NCI-H2029 treated with DMSO at 0.1 percent for 48 hours (cell line): ENCODE data around the gene NOP56.
A peak's percentile ranks its signal among the peaks of the same experiment; 100 is the strongest.
"Not testable (repeated sequence)": the region's sequence is repeated elsewhere in the genome, so short reads cannot be mapped to it uniquely, and the experiment has no call there.

Experiments used
- DNase-seq: peaks from one replicate; lab custom pipeline; 2025; lab: John Stamatoyannopoulos, UW

The NOP56 gene

DNA sequence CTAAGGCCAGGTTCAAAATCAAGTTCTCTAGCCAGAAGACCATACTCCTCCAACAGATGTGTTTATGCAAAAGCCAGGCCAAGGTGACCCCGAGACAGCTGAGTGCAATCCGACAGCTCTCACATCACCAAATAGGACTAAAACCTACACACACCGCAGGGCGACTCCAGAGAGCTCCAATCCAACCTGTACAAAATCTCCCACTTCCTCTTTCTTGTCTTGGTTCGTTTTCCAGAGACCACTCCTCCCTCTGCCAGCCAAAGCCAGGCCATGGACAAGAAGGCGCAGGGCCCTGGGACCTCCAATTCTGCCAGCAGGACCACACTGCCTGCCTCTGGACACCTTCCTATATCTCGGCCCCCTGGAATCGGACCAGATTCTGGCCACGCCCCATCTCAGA is 11.5 kb upstream of the NOP56 start:
- DNase-seq, result no peak

DNA sequence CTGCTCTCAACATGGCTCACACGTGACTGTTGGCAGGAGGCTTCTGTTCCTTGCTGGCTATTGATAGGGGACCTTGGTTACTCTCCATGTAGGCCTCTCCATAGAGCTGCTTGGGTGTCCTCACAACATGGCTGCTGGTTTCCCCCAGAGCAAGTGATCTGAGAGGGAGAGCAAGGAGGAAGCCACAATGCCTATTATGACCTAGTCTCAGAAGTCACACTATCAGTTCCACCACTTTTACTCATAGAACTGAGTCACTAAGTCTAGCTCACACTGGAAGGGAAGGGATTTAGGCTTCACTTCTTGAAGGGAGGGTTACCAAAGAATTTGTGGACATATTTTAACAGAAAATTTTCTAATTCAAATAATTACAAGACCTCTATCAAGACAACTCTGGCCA is 8.7 kb upstream of the NOP56 start:
- no peak for DNase-seq

DNA sequence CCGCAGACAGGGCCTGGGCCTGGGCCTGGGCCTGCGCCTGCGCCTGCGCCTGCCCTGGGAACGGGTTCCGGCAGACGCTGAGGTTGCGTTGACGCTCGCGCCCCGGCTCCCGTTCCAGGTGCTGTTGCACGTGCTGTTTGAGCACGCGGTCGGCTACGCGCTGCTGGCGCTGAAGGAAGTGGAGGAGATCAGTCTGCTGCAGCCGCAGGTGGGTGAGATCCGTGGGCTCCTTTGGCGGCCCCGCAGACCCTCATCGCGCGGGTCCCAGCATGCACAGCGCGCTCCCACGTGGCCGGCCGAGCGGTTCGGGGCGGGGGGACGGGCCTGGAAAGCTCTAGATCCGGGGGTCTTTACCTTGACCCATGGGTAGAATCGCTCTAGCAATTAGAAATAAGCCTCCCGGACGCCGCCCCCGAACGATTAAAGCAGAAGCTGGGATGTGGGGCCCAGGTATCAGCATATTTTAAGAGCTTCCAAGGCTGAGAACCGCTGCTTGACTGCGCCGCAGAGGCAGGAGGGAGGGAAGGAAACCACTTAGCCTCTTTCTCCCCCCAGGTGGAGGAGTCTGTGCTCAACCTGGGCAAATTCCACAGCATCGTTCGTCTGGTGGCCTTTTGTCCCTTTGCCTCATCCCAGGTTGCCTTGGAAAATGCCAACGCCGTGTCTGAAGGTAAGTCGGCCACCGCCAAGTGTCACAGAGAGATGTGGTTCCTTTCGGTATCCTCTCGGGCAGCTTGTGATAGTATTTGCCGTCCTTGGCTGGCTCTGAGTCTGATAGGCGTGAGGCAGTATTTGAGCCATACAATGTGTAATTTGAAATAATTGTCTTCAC is 508 bp downstream of the NOP56 start:
- no peak for DNase-seq

DNA sequence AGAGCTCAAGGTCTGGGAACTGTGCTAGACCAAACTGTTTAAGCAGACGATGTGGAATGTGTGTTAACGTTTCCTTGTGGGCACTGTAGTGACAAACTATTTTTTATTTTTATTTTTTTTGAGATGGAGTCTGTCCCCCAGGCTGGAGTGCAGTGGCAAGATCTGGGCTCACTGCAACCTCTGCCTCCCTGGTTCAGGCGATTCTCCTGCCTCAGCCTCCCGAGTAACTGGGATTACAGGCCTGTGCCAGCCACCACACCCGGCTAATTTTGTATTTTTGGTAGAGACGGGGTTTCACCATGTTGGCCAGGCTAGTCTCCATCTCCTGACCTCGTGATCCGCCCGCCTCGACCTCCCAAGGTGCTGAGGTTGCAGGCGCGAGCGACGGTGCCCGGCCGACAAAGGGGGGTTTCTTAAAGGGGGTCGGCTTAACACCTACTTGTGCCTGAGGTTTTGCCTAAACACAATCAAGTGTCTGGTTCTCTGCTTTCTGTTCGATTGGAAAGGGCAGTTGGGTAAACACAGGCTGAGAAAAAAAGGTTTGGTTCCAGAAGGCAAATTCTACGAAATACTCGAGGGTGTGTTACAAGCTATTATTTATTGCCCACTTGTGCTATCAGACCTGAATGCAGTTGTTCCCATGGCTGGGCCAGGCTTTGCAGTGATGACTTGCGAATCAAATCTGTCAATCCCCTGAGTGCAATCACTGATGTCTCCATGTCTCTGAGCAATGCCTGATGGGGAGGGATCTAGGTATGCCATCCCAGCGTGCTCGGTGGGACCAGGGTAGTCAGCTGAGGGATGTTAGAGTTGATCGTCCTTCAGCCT is 1.3 kb downstream of the NOP56 start:
- no peak for DNase-seq

DNA sequence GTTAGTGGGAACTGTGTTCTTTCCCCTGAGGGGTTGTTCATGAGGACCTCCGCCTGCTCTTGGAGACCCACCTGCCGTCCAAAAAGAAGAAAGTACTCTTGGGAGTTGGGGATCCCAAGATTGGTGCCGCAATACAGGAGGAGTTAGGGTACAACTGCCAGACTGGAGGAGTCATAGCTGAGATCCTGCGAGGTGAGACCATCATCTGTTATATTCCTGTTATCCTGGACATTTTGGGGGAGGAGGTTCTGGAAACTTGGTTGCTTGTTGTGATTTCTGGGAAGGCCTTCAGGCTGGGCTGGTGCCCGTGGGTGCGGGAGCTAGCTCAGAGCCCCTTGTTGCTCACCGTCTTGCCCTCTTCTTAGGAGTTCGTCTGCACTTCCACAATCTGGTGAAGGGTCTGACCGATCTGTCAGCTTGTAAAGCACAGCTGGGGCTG is 2.0 kb downstream of the NOP56 start:
- no peak for DNase-seq

DNA sequence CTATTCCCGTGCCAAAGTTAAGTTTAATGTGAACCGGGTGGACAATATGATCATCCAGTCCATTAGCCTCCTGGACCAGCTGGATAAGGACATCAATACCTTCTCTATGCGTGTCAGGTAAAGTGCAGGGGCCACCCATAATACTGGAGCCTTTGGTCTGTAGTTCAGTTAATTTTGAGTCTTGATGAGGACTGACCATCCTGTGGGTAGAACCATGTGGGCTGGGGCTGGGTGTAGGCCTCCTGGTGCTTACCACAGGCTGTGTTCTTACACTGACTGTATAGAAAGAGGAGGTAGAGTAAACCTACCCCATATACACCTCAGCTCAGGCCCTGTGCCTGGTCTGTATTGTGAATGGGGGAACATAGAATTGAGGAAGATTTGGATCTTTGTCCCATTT is 2.4 kb downstream of the NOP56 start:
- DNase-seq, result no peak

DNA sequence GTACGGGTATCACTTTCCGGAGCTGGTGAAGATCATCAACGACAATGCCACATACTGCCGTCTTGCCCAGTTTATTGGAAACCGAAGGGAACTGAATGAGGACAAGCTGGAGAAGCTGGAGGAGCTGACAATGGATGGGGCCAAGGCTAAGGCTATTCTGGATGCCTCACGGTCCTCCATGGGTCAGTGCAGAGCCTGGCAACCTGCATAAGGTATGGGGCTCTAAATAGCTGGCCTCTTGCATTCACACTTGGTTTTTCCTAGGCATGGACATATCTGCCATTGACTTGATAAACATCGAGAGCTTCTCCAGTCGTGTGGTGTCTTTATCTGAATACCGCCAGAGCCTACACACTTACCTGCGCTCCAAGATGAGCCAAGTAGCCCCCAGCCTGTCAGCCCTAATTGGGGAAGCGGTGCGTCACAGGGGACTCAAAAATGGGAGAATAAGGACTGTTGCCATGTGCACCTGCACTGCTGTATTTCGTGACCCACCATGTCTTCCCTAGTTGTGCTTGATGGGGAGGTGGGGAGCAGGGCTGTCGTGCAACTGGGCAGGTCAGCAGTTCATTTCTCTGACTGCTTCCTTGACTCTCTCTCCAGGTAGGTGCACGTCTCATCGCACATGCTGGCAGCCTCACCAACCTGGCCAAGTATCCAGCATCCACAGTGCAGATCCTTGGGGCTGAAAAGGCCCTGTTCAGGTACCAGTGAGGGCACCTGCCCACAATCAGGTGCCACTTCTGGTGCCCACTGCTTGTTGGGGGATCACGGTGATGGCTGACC is 3.1 kb downstream of the NOP56 start:
- DNase-seq, result no peak

DNA sequence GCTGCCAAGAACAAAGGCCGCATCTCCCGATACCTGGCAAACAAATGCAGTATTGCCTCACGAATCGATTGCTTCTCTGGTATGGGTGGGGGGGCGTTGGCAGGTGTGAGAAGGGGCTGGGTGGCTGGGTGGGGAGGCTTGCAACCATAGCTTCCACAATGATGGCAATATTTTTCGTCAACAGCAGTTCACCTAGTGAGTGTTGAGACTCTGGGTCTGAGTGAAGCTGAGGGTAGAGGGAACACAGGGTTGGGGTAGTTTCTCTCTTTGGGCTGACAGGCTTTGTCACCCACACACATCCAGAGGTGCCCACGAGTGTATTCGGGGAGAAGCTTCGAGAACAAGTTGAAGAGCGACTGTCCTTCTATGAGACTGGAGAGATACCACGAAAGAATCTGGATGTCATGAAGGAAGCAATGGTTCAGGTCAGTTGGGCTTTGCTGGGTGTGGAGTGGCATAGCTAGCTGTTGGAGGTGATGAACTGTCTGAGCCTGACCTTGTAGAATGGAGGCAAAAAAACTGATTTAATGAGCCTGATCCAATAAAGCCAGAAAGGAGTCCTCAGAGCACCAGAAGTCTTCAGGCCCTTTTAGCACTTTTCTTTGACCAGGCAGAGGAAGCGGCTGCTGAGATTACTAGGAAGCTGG is 4.2 kb downstream of the NOP56 start:
- no peak for DNase-seq

DNA sequence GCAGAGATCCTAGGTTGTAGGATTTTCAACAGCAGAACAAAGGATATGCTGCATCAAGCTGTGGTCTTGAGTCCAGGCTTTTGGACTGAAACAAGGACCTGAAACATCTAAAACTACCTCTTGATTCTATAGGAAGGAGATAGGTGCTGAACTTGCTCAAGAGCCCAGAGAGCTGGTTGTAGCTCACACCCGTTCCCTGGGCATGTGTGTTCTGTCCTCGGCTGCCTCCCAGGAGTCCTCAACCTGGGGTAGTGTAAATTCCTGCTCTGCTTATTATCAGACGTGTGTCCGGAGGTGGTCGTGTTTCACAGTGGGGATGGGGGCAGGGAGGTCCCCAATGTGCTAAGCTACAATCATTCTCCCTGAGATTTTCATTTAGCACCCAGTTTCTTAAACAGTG is 4.8 kb downstream of the NOP56 start:
- no peak for DNase-seq

DNA sequence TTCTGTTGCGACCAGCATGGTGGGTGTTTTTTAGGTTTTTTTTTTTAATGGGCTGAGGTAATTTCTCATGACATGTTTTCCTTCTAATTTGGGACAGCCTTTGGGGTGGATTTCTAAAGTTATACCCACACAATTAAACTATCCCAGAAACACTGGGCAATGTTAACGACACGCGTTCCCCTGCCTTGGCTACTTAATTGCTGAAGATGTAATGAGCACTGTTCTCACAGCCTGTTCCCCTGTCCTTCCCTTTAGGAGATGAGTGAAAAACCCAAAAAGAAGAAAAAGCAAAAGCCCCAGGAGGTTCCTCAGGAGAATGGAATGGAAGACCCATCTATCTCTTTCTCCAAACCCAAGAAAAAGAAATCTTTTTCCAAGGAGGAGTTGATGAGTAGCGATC is 5.2 kb downstream of the NOP56 start:
- DNase-seq, result no peak

DNA sequence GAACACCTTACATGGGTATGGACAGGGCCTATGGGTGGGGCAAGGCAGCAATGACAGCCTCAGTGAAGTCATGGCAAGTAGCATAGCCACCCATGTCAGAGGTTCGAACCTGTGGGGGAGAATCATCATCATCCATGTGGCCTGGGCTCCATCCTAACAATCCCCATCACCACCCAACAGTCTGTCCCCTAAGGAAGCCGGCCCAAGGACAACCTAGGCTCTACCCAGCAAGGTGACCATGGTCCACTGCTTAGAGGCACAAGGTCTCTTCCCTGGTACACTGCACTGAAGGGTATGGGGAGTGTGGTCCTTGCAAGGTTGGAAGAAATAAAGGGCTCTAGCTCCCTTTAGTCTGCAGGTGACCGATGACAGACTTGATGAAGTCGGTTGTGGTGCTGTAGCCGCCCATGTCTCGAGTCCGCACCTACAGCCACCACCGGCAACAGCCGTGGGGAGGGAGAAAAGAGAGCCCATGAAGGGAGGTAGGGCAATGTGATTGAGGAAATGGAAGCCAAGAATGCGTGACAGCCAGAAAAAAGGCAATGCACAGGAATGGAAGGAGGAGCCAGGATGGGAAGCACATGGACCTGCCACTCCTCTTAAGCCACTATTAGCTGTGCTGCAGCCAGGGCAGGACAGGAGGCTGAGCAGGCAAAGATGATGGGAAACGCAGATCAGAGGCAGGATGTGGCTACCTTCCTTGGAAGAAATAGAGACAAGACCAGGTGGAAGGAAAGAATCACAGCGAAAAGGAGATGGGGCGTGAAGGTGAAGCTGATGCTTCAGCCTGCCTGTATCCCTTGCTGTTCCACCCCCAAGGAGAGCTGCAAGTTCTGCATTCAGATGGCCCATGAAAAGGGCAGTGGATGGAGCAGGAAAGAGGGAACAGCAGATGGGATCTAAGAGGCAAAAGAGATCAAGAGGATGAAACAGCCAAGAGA is 6.3 kb downstream of the NOP56 start:
- no peak for DNase-seq

DNA sequence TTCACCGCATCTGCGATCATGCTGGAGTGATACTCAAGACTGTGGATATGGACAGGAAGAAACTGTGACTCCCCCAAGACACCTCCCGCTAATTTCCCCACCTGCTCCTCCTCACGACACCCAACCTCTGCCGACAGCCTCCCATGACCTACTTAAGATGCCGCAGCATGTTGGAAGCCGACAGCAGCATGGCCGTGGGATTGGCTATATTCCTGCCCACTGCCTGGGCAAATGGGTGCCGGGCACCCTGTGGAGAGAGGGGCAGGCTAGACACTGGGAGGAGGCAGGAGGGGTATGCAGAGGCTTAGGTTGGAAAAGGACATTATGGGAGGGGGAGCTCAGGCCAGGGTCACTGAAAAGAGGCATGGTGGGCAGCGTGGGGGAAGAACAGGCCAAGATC is 7.1 kb downstream of the NOP56 start:
- no peak for DNase-seq

DNA sequence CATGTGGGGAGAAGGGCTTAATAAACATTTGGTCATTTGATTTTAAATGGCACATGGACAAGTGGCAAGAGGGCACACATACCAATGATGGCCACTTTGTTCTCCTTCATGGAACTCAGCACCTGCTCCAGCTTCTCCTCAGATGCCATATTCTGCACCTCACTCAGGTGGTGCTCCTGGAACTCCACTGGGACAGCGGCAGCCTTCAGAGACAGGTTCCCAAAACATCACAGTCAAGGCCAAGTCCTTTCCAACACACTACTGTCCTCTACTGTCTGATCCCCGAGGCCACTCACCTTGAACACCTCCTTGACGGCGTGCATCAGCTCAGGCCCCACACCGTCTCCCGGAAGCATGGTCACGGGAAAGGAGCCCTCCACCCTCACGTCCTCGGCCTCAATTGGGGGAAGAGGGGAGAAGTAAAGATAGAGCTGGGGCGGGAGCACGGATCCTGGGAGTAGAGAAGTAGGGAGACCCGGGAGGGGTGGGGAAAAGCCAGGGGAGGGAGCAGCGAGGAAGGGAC is 11.0 kb downstream of the NOP56 start:
- no peak for DNase-seq

DNA sequence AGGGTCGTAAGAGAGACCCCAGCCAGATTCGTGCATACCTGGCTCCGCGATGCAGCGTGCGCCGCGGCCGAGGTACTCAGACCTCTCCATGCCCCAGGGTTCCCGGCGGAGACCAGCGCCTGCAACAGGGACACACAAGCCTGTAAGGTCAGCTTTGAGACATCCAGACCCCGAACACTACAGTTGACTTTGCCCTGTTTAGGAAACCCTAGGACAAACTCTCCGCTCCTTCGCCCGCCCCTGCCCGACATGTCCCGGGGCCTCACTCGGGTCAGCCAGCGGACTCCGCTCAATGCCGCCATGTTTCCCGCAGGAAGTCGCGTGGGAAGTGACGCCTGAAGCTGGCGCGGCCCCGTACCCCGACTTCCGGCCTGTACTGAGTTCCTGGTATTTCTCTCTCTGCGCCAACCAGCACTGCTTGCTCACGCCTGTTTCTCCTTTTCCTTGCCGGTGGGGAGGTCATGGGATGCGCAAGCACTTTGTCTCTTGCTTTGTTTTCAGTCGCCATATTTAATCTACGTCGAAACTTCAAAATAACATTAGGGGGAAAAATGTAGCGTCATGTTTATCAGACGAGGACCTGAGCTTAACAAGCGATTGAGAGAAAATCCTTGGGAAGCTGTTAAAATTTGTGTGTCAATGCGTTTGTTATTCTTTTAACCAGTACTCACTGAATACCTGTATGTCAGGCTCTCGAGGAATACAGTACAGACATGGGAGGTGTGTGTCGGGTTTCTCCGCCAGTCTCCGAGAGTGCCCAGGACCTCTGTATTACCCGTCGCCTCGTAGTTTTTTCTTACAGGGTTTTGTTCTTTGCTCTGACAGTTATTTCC is 11.7 kb downstream of the NOP56 start, which contains the start of gene IDH3B:
IDH3B (minus strand) TSS at position 330 of the 833 bp plus-strand sequence; CDS start at position 302, 28 bp downstream.
- peak; percentile 85 for DNase-seq

DNA sequence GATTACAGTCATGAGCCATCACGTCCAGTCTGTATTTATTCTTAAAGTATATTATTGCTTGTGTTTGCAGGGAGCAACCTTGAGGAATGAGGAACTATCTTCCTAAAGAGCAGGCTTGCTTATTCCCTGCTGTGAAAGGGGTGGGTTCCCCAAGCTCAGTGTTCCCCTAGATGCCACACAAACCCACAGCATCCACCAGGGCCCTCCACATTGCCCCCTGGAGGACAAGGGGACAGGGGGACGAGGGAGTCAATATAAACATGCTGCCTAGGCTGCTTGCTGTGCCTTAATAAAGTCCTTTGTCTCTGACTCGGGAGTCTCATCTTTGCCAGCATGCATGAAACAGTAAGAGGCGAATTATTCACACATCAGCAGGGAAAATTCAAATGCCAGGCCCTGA is 19.5 kb downstream of the NOP56 start:
- no peak for DNase-seq

DNA sequence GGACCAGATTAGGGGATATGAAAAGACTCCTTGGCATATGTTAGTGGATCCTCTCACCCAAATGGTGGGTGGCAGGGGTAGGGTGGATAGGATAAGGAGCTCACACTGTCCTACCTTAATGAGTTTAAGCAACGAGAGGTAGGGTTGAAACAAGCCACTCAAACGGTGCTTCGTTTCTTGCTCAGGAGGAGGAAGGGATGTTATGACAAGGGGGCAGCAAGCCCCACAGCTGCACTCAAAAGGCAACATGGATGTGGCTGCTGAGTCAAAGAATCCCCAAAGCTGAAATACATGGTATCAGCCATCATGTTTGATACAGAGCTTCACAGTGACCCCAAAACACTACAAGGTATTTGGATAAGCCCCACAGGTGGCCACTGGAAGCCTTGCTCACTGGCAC is 20.0 kb downstream of the NOP56 start:
- DNase-seq, result no peak

DNA sequence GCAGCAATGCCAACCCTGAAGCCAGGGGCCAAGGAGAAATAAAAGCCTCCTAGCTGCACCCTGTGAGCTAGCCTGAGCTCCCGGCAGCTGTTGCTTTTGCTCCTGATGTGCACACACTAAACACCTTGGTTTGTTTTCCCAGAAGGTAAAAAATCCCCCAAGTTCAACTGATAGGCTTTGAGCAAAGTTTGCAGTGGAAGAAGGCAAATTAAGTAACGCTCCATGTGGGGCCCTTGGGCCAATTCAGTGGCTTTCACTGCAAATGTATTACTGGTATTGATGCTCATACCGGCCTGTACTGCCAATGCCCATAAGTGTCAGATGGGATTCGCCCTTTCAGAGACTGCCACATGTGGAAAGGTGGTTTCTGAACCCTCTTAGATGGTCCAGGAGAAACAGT is 21.0 kb downstream of the NOP56 start:
- DNase-seq, result no peak

DNA sequence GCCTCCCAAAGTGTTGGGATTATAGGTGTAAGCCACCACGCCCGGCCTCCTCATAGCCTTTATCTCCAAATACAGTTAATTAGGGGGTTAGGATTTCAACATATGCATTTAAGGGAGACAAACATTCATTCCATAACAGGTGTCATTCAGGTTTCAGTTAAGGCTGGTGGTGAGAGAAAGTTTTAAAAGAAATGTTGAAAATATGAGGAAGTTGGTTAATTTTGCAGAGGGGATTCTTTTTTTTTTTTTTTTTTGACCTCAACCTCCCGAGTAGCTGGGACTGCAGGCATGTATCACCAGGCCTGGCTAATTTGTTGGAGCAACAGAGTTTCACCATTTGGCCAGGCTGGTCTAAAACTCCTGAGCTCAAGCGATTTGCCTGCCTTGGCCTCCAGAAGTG is 27.6 kb downstream of the NOP56 start:
- DNase-seq, result no peak

DNA sequence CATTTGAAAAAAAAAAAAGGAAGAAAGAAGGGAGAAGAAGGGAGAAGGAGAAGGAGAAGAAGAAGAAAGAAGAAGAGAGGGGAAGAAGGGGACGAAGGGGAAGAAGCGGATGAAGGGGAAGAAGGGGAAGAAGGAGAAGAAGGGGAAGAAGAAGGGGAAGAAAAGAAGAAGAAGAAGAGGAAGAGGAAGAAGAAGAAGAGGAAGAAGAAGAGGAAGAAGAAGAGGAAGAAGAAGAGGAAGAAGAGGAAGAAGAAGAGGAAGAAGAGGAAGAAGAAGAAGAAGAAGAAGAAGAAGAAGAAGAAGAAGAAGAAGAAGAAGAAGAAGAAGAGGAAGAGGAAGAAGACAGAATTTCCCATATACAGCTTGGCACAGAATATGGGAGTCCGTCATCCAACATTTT is 29.6 kb downstream of the NOP56 start:
- not testable (repeated sequence) for DNase-seq

DNA sequence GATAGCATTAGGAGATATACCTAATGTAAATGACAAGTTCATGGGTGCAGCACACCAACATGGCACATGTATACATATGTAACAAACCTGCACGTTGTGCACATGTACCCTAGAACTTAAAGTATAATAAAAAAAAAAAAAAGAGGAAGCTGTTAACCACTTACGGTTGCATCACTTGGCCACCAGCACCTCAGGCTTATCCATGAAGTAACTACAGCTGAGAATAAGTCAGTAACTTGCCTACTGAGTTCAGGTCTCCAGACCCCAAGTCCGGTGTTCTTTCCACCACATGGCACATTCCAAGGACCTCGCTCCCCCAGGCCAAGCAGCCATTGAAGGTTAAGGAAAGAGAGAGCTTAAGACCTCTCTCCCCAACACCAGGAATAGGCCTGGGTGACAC is 32.4 kb downstream of the NOP56 start:
- DNase-seq, result not testable (repeated sequence)
